HG03521 (cell line): Measurements from ENCODE around the gene CYFIP1.

Experiments used
- ATAC-seq: cut with Tn5 transposase; IDR thresholded peaks from one replicate; pipeline ENCODE4 v1.9.1; 2021; ENCODE audit warnings: mild to moderate bottlenecking, moderate library complexity; ENCODE audit not compliant: unreplicated experiment

CYFIP1 gene

GRCh38 chr15:22951031-22951380 is 29.2 kb downstream of the CYFIP1 start:
- no peak for ATAC-seq

GRCh38 chr15:22950256-22950990 is 29.7 kb downstream of the CYFIP1 start:
- no peak for ATAC-seq

- ATAC-seq: peak; percentile 57
These were observed 31.1 kb downstream of the CYFIP1 start for GRCh38 chr15:22949074-22949547.

GRCh38 chr15:22948056-22948455 is 32.1 kb downstream of the CYFIP1 start:
- no peak for ATAC-seq

GRCh38 chr15:22947101-22948000 is 32.8 kb downstream of the CYFIP1 start:
- ATAC-seq: no peak

- ATAC-seq: no peak
These were observed 35.1 kb downstream of the CYFIP1 start for GRCh38 chr15:22945071-22945470.

- no peak for ATAC-seq
These were observed 35.5 kb downstream of the CYFIP1 start for GRCh38 chr15:22944651-22945050.

GRCh38 chr15:22942877-22943276 is 37.3 kb downstream of the CYFIP1 start:
- no peak for ATAC-seq

GRCh38 chr15:22942306-22942855 is 37.8 kb downstream of the CYFIP1 start:
- ATAC-seq: no peak

- no peak for ATAC-seq
These were observed 39.0 kb downstream of the CYFIP1 start for GRCh38 chr15:22941179-22941578.

GRCh38 chr15:22939652-22940061 is 40.5 kb downstream of the CYFIP1 start:
- ATAC-seq: no peak

GRCh38 chr15:22939051-22939450 is 41.1 kb downstream of the CYFIP1 start:
- no peak for ATAC-seq

GRCh38 chr15:22936577-22937472 is 43.3 kb downstream of the CYFIP1 start:
- peak; percentile 94 for ATAC-seq

GRCh38 chr15:22933641-22934061 is 46.5 kb downstream of the CYFIP1 start:
- ATAC-seq: no peak

- no peak for ATAC-seq
These were observed 48.2 kb downstream of the CYFIP1 start for GRCh38 chr15:22931784-22932536.

GRCh38 chr15:22930782-22931484 is 49.2 kb downstream of the CYFIP1 start:
- ATAC-seq: no peak

GRCh38 chr15:22927761-22928160 is 52.4 kb downstream of the CYFIP1 start:
- ATAC-seq: no peak

GRCh38 chr15:22925875-22926274 is 54.3 kb downstream of the CYFIP1 start:
- no peak for ATAC-seq

GRCh38 chr15:22922003-22922402 is 58.2 kb downstream of the CYFIP1 start:
- no peak for ATAC-seq
